Hematopoietic multipotent progenitor cell (in vitro differentiated cells): Measurements from ENCODE around the gene MFSD12. TPM values are rescaled to one million over a fixed set of nuclear protein-coding genes. Genes with fewer than 3 reads are reported as not detected.
"Not testable (repeated sequence)": the region's sequence is repeated elsewhere in the genome, so short reads cannot be mapped to it uniquely, and the experiment has no call there.

ENCODE experiments used
- DNase-seq, 3 donors: peaks; one replicate each; pipeline ENCODE4 v3.0.0-alpha.2; 2011 to 2015; ENCODE audit warnings: low read depth in 2 of 3, low spot score in 2 of 3
- total RNA-seq: library from RNA; depleted of rRNA; stranded (reverse); fragments of >200 nt; gene quantifications from one replicate; pipeline ENCODE4 v1.2.3, GENCODE V29; 2012

MFSD12 gene
- total RNA-seq, 1 donor: 82.4 TPM

- DNase-seq: no peak
These were observed 28.1 kb upstream of the MFSD12 start, which contains the start of gene GIPC3 for GRCh38 chr19:3585301-3586126. Gene GIPC3 (plus strand): TSS chr19:3585478. CDS start chr19:3585598, 120 bp downstream.

- DNase-seq: not testable (repeated sequence)
These were observed 26.8 kb upstream of the MFSD12 start for GRCh38 chr19:3584036-3584802.

GRCh38 chr19:3581792-3582191 is 24.4 kb upstream of the MFSD12 start:
- DNase-seq: not testable (repeated sequence)

- no peak for DNase-seq
These were observed 23.0 kb upstream of the MFSD12 start for GRCh38 chr19:3580156-3580934.

- DNase-seq: no peak
These were observed 21.0 kb upstream of the MFSD12 start for GRCh38 chr19:3578390-3578789.

GRCh38 chr19:3577723-3578344 is 20.4 kb upstream of the MFSD12 start:
- DNase-seq: no peak

GRCh38 chr19:3576696-3577443 is 19.5 kb upstream of the MFSD12 start:
- peak in 1 of 3 donors; percentile 40 for DNase-seq

- DNase-seq: no peak
These were observed 18.7 kb upstream of the MFSD12 start for GRCh38 chr19:3575949-3576673.

- DNase-seq: no peak
These were observed 17.9 kb upstream of the MFSD12 start for GRCh38 chr19:3575260-3575741.

GRCh38 chr19:3573858-3574637 is 16.7 kb upstream of the MFSD12 start:
- DNase-seq: peak; percentile 41 to 96 (median 96)

- peak in 1 of 3 donors; percentile 22 for DNase-seq
These were observed 15.9 kb upstream of the MFSD12 start for GRCh38 chr19:3573162-3573857.

- DNase-seq: no peak
These were observed 15.4 kb upstream of the MFSD12 start, which contains the start of gene HMG20B for GRCh38 chr19:3572855-3573161. Gene HMG20B (plus strand): TSS chr19:3572944. CDS start chr19:3573310, 366 bp downstream.

GRCh38 chr19:3572132-3572854 is 14.9 kb upstream of the MFSD12 start:
- DNase-seq: peak; percentile 97 to 100 (median 100)

GRCh38 chr19:3570606-3571011 is 13.2 kb upstream of the MFSD12 start:
- DNase-seq: no peak

GRCh38 chr19:3570042-3570441 is 12.7 kb upstream of the MFSD12 start:
- not testable (repeated sequence) for DNase-seq

GRCh38 chr19:3565139-3565538 is 7.8 kb upstream of the MFSD12 start:
- no peak for DNase-seq
